GM23338 (cell line): ENCODE measurements around the gene TBC1D16. TPM values are rescaled to one million over a fixed set of nuclear protein-coding genes. Genes with fewer than 3 reads are reported as not detected.

Experiments used
- ATAC-seq: fragments of 200-7000 bp; cut with Tn5 transposase; 3 replicates; pipeline ENCODE4 v1.9.1; 2020
- DNase-seq: peaks from one replicate; pipeline ENCODE4 v3.0.0-alpha.2; 2015; ENCODE audit warnings: low spot score
- H2AFZ ChIP-seq: fragments of 200-600 bp; sonication (generic); 2 replicates; pipeline ENCODE4 v1.8.0; 2016; ENCODE audit warnings: antibody characterized with exemption, mild to moderate bottlenecking, moderate library complexity
- H3F3A ChIP-seq: fragments of 200-600 bp; sonication (generic); replicated peaks from 2 replicates; pipeline ENCODE4 v1.8.0; 2017; ENCODE audit warnings: antibody characterized with exemption, mixed run types, low read depth
- H3K27ac ChIP-seq: fragments of 200-600 bp; sonication (generic); 2 replicates; pipeline ENCODE4 v1.6.1; 2016; ENCODE audit warnings: low read depth
- H3K27me3 ChIP-seq: fragments of 200-600 bp; sonication (generic); 2 replicates; pipeline ENCODE4 v1.8.0; 2016; ENCODE audit warnings: mild to moderate bottlenecking, mixed run types, moderate library complexity; ENCODE audit not compliant: insufficient read depth
- H3K36me3 ChIP-seq: fragments of 200-600 bp; sonication (generic); 2 replicates; pipeline ENCODE4 v1.8.0; 2016; ENCODE audit warnings: mild to moderate bottlenecking; ENCODE audit not compliant: insufficient read depth
- H3K4me1 ChIP-seq: fragments of 200-600 bp; sonication (generic); 2 replicates; pipeline ENCODE4 v1.8.0; 2016; ENCODE audit warnings: mild to moderate bottlenecking, moderate library complexity; ENCODE audit not compliant: insufficient read depth
- H3K4me2 ChIP-seq: fragments of 200-600 bp; sonication (generic); 2 replicates; pipeline ENCODE4 v1.7.1; 2017; ENCODE audit warnings: mixed run types
- H3K4me3 ChIP-seq: fragments of 200-600 bp; sonication (generic); 2 replicates; pipeline ENCODE4 v1.6.1; 2016; ENCODE audit warnings: mixed run types
- H3K79me2 ChIP-seq: fragments of 200-600 bp; sonication (generic); replicated peaks from 2 replicates; pipeline ENCODE4 v1.8.0; 2017; ENCODE audit warnings: mild to moderate bottlenecking; ENCODE audit not compliant: insufficient read depth
- H3K9me2 ChIP-seq: fragments of 200-600 bp; sonication (generic); 2 replicates; pipeline ENCODE4 v1.8.0; 2017; ENCODE audit not compliant: insufficient read depth
- H4K20me1 ChIP-seq: fragments of 200-600 bp; sonication (generic); replicated peaks from 2 replicates; pipeline ENCODE4 v1.8.0; 2017; ENCODE audit warnings: mild to moderate bottlenecking; ENCODE audit not compliant: insufficient read depth
- H3K27ac Mint-ChIP-seq: 2 replicates; pipeline ENCODE4 v1.8.0; 2020; ENCODE audit warnings: inconsistent platforms, mild to moderate bottlenecking, moderate library complexity, mixed read lengths
- H3K27me3 Mint-ChIP-seq: 3 replicates; pipeline ENCODE4 v1.8.0; 2022; ENCODE audit warnings: low read depth, mild to moderate bottlenecking, moderate library complexity, mixed read lengths, inconsistent platforms; ENCODE audit not compliant: insufficient read depth, poor library complexity
- H3K36me3 Mint-ChIP-seq: 3 replicates; pipeline ENCODE4 v1.8.0; 2021; ENCODE audit warnings: low read depth, mild to moderate bottlenecking, inconsistent platforms, moderate library complexity, mixed read lengths
- H3K4me1 Mint-ChIP-seq: 3 replicates; pipeline ENCODE4 v1.8.0; 2020; ENCODE audit warnings: mild to moderate bottlenecking, inconsistent platforms, mixed read lengths
- H3K4me3 Mint-ChIP-seq: 3 replicates; pipeline ENCODE4 v1.8.0; 2021; ENCODE audit warnings: moderate library complexity, mild to moderate bottlenecking, inconsistent platforms, mixed read lengths
- H3K9me3 Mint-ChIP-seq: 3 replicates; pipeline ENCODE4 v1.8.0; 2020; ENCODE audit warnings: moderate library complexity, mild to moderate bottlenecking, inconsistent platforms, mixed read lengths
- polyA plus RNA-seq: library from polyadenylated mRNA; unstranded; fragments of >200 nt; fragmentation: Nextera tagmentation; extraction: Ambion mirVana; gene quantifications from 2 replicates; pipeline ENCODE4 v1.2.1, GENCODE V29; 2016
- total RNA-seq: library from RNA; depleted of rRNA; stranded (reverse); fragments of >200 nt; shearing (Covaris generic); gene quantifications from 2 replicates; pipeline ENCODE4 v1.2.3, GENCODE V29; 2014
- TF ChIP-seq, protein P1 (sequence below), 2 experiments: fragments of 200-600 bp in 1 of 2; sonication (generic) in 1 of 2; conservative IDR thresholded peaks; 2 replicates each; pipeline versions ENCODE4 v1.5.1 to v1.6.1; 2016 to 2017; ENCODE audit warnings: antibody characterized with exemption in 2 of 2, low read depth in 2 of 2, mild to moderate bottlenecking in 2 of 2, moderate library complexity in 1 of 2
- TF ChIP-seq, protein P2 (sequence below): fragments of 250-450 bp; sonication (Bioruptor Pico); IDR thresholded peaks from 2 replicates; pipeline ENCODE4 v1.5.0; 2020; ENCODE audit warnings: mild to moderate bottlenecking, moderate library complexity

The TBC1D16 gene
- total and polyA plus RNA-seq, 2 experiments from 2014 or later, result 16.7 to 104 TPM

DNA sequence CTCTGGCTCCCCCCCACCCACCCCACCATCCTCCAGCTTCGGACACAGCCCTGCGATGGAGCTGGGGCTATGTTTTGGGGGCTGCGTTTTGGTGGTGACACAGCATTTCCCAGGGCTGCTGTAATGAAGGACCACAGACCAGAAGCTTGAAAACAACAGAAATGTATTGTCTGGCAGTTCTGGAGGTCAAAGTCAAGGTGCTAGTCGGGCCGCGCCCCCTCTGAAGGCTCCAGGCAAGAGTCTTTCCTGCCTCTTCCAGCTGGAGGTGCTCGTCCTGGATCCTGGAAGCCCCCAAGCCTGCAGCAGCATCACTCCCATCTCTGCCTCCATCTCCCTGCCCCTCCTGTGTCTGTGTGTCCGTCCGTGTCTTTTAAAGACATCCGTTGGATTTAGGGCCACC, 50.8 kb downstream of the TBC1D16 start:
- DNase-seq (peak; percentile 39), ATAC-seq (no peak)
- TF ChIP-seq, protein P1, sequence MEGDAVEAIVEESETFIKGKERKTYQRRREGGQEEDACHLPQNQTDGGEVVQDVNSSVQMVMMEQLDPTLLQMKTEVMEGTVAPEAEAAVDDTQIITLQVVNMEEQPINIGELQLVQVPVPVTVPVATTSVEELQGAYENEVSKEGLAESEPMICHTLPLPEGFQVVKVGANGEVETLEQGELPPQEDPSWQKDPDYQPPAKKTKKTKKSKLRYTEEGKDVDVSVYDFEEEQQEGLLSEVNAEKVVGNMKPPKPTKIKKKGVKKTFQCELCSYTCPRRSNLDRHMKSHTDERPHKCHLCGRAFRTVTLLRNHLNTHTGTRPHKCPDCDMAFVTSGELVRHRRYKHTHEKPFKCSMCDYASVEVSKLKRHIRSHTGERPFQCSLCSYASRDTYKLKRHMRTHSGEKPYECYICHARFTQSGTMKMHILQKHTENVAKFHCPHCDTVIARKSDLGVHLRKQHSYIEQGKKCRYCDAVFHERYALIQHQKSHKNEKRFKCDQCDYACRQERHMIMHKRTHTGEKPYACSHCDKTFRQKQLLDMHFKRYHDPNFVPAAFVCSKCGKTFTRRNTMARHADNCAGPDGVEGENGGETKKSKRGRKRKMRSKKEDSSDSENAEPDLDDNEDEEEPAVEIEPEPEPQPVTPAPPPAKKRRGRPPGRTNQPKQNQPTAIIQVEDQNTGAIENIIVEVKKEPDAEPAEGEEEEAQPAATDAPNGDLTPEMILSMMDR (conservative IDR thresholded peaks at IDR 0.05; ENCODE audit: low read depth in 2 of 2), result 0 out of 4 replicates have a peak, but pooled peaks have one; percentile 11 to 15
- TF ChIP-seq, protein P2, sequence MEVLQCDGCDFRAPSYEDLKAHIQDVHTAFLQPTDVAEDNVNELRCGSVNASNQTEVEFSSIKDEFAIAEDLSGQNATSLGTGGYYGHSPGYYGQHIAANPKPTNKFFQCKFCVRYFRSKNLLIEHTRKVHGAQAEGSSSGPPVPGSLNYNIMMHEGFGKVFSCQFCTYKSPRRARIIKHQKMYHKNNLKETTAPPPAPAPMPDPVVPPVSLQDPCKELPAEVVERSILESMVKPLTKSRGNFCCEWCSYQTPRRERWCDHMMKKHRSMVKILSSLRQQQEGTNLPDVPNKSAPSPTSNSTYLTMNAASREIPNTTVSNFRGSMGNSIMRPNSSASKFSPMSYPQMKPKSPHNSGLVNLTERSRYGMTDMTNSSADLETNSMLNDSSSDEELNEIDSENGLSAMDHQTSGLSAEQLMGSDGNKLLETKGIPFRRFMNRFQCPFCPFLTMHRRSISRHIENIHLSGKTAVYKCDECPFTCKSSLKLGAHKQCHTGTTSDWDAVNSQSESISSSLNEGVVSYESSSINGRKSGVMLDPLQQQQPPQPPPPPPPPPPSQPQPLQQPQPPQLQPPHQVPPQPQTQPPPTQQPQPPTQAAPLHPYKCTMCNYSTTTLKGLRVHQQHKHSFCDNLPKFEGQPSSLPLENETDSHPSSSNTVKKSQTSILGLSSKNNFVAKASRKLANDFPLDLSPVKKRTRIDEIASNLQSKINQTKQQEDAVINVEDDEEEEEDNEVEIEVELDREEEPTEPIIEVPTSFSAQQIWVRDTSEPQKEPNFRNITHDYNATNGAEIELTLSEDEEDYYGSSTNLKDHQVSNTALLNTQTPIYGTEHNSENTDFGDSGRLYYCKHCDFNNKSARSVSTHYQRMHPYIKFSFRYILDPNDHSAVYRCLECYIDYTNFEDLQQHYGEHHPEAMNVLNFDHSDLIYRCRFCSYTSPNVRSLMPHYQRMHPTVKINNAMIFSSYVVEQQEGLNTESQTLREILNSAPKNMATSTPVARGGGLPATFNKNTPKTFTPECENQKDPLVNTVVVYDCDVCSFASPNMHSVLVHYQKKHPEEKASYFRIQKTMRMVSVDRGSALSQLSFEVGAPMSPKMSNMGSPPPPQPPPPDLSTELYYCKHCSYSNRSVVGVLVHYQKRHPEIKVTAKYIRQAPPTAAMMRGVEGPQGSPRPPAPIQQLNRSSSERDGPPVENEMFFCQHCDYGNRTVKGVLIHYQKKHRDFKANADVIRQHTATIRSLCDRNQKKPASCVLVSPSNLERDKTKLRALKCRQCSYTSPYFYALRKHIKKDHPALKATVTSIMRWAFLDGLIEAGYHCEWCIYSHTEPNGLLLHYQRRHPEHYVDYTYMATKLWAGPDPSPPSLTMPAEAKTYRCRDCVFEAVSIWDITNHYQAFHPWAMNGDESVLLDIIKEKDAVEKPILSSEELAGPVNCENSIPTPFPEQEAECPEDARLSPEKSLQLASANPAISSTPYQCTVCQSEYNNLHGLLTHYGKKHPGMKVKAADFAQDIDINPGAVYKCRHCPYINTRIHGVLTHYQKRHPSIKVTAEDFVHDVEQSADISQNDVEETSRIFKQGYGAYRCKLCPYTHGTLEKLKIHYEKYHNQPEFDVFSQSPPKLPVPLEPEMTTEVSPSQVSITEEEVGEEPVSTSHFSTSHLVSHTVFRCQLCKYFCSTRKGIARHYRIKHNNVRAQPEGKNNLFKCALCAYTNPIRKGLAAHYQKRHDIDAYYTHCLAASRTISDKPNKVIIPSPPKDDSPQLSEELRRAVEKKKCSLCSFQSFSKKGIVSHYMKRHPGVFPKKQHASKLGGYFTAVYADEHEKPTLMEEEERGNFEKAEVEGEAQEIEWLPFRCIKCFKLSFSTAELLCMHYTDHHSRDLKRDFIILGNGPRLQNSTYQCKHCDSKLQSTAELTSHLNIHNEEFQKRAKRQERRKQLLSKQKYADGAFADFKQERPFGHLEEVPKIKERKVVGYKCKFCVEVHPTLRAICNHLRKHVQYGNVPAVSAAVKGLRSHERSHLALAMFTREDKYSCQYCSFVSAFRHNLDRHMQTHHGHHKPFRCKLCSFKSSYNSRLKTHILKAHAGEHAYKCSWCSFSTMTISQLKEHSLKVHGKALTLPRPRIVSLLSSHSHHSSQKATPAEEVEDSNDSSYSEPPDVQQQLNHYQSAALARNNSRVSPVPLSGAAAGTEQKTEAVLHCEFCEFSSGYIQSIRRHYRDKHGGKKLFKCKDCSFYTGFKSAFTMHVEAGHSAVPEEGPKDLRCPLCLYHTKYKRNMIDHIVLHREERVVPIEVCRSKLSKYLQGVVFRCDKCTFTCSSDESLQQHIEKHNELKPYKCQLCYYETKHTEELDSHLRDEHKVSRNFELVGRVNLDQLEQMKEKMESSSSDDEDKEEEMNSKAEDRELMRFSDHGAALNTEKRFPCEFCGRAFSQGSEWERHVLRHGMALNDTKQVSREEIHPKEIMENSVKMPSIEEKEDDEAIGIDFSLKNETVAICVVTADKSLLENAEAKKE, result no peak
- peaks cover 12% of the 10 kb centered on the region for H3K27me3 Mint-ChIP-seq
- no peaks in the 10 kb centered on the region for H3K36me3 ChIP-seq
- no peak overlapping the region for H3K4me3 Mint-ChIP-seq
- H3F3A ChIP-seq, result no peaks in the 10 kb centered on the region; the same call in 1 of the 2 replicates
- H3K4me3 ChIP-seq, result no peak overlapping the region
- H3K4me2 ChIP-seq, result no peak overlapping the region
- H4K20me1 ChIP-seq, result peaks cover 21% of the 10 kb centered on the region
- H3K36me3 Mint-ChIP-seq, result peaks cover 2% of the 10 kb centered on the region; the same call in 2 of the 3 replicates
- H3K4me1 Mint-ChIP-seq, result peaks cover 41% of the 10 kb centered on the region
- H3K27ac Mint-ChIP-seq, result no peak overlapping the region
- no peaks in the 10 kb centered on the region for H3K27me3 ChIP-seq
- H3K27ac ChIP-seq, result no peak overlapping the region
- no peaks in the 10 kb centered on the region for H3K9me3 Mint-ChIP-seq
- peaks cover 76% of the 10 kb centered on the region for H3K79me2 ChIP-seq
- H3K9me2 ChIP-seq, result no peaks in the 10 kb centered on the region
- H2AFZ ChIP-seq, result no peak overlapping the region
- peaks cover 15% of the 10 kb centered on the region for H3K4me1 ChIP-seq
